HG03045 (cell line): ENCODE measurements around the gene GRK1.

Experiments
- ATAC-seq: cut with Tn5 transposase; IDR thresholded peaks from one replicate; pipeline ENCODE4 v1.9.1; 2021; ENCODE audit warnings: mild to moderate bottlenecking, moderate library complexity; ENCODE audit not compliant: unreplicated experiment

The GRK1 gene

GRCh38 chr13:113632706-113633484 lies 34.1 kb upstream of the GRK1 start:
- ATAC-seq, result no peak

- no peak for ATAC-seq
These were observed 33.5 kb upstream of the GRK1 start for GRCh38 chr13:113633485-113633873.

GRCh38 chr13:113634279-113635047 lies 32.6 kb upstream of the GRK1 start:
- no peak for ATAC-seq

GRCh38 chr13:113635048-113635420 lies 32.0 kb upstream of the GRK1 start:
- ATAC-seq, result no peak

- ATAC-seq, result no peak
These were observed 31.3 kb upstream of the GRK1 start for GRCh38 chr13:113635709-113636108.

GRCh38 chr13:113636266-113636963 lies 30.6 kb upstream of the GRK1 start:
- no peak for ATAC-seq

GRCh38 chr13:113637262-113638160 lies 29.5 kb upstream of the GRK1 start:
- ATAC-seq, result no peak

GRCh38 chr13:113638173-113638746 lies 28.8 kb upstream of the GRK1 start:
- ATAC-seq, result no peak

- ATAC-seq, result no peak
These were observed 28.2 kb upstream of the GRK1 start for GRCh38 chr13:113638806-113639205.

GRCh38 chr13:113639616-113640262 lies 27.3 kb upstream of the GRK1 start:
- no peak for ATAC-seq

GRCh38 chr13:113641426-113641825 lies 25.6 kb upstream of the GRK1 start:
- no peak for ATAC-seq

GRCh38 chr13:113642563-113642962 lies 24.5 kb upstream of the GRK1 start:
- ATAC-seq, result no peak

- ATAC-seq, result no peak
These were observed 23.4 kb upstream of the GRK1 start for GRCh38 chr13:113643593-113643992.

GRCh38 chr13:113644800-113645199 lies 22.2 kb upstream of the GRK1 start:
- no peak for ATAC-seq

- ATAC-seq, result no peak
These were observed 21.7 kb upstream of the GRK1 start for GRCh38 chr13:113645329-113645728.

GRCh38 chr13:113646376-113646775 lies 20.6 kb upstream of the GRK1 start:
- no peak for ATAC-seq

GRCh38 chr13:113646921-113647340 lies 20.1 kb upstream of the GRK1 start:
- ATAC-seq, result no peak

- ATAC-seq, result no peak
These were observed 19.4 kb upstream of the GRK1 start for GRCh38 chr13:113647351-113648215.

GRCh38 chr13:113648216-113648610 lies 18.8 kb upstream of the GRK1 start:
- no peak for ATAC-seq
